Measurements from ENCODE around the gene TUBGCP2. TPM values are rescaled to one million over a fixed set of nuclear protein-coding genes. Genes with fewer than 3 reads are reported as not detected.
A peak's percentile ranks its signal among the peaks of the same experiment; 100 is the strongest.

Gene TUBGCP2
- total RNA-seq, 1 experiment from 2014 or later, result 75.1 TPM

DNA sequence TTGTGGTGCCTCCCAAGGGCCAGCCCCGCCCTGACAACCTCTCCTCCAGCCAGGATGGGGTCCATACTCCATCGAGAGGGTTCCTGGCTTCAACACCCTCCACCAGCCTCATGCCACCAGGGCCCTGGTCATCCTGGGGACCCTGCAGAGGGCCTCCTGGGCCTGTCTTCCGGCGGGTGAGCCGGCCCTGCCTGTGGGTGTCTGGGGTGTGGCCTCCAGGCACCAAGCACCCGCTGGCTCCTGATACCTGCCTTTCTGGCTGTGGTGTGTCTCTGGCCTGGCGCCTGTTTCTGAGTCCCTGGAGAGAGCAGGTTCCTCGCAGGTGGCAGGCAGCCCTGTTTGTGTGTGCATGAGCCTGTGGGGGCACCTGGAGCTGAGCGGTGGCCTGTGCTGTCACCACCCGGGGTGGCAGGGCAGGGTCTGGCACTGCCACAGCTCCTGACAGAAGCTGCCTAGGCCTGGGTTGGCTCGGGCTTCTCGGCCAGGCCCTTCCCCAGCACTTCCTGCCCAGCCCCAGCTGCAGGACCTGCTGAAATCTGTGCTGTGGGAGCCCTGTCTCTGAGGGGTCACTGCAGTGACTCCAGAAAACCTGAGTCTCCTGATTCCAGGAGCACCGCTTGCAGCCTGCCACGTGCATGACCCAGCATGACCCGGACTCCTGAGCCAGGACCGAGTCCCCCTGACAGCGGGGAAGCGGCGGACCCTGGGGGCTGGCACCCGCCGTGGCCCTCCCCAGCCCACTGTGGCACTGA lies 50.4 kb downstream of the TUBGCP2 start:
- Histone ChIP-seq H3K4me1 (ENCODE audit: insufficient read depth, low read length, poor library complexity, severe bottlenecking) (peaks cover 19% of the 10 kb centered on the region), H3K4me3 (ENCODE audit: low read depth, low read length, poor library complexity, severe bottlenecking) (no peak overlapping the region), H3K9me3 (ENCODE audit: low read depth, low read length, poor library complexity, severe bottlenecking) (no peaks in the 10 kb centered on the region), H3K27ac (ENCODE audit: low read depth, low read length, poor library complexity, severe bottlenecking) (no peak overlapping the region), H3K36me3 (ENCODE audit: insufficient read depth, low read length, poor library complexity, severe bottlenecking) (no peaks in the 10 kb centered on the region), H3K27me3 (replicated peaks; ENCODE audit: insufficient read depth, low read depth, low read length, poor library complexity) (no peaks in the 10 kb centered on the region)
- no TSS peak for BruUV-seq (replicated peaks)
- intact Hi-C loops (cut with micrococcal nuclease; ENCODE audit: unreplicated experiment), result no loop called here
- no peak for DNase-seq (ENCODE audit: low spot score)
- CTCF ChIA-PET, result no interaction called here
- TF ChIP-seq EZH2 (IDR thresholded peaks at IDR 0.05; ENCODE audit: borderline replicate concordance, low read depth, low read length, poor library complexity, severe bottlenecking), result no peak
- TF ChIP-seq, protein P1, sequence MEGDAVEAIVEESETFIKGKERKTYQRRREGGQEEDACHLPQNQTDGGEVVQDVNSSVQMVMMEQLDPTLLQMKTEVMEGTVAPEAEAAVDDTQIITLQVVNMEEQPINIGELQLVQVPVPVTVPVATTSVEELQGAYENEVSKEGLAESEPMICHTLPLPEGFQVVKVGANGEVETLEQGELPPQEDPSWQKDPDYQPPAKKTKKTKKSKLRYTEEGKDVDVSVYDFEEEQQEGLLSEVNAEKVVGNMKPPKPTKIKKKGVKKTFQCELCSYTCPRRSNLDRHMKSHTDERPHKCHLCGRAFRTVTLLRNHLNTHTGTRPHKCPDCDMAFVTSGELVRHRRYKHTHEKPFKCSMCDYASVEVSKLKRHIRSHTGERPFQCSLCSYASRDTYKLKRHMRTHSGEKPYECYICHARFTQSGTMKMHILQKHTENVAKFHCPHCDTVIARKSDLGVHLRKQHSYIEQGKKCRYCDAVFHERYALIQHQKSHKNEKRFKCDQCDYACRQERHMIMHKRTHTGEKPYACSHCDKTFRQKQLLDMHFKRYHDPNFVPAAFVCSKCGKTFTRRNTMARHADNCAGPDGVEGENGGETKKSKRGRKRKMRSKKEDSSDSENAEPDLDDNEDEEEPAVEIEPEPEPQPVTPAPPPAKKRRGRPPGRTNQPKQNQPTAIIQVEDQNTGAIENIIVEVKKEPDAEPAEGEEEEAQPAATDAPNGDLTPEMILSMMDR (conservative IDR thresholded peaks at IDR 0.05; ENCODE audit: low read depth, low read length), result no peak
- POLR2A ChIA-PET (ENCODE audit: low non-redundant PET), result no interaction called here

DNA sequence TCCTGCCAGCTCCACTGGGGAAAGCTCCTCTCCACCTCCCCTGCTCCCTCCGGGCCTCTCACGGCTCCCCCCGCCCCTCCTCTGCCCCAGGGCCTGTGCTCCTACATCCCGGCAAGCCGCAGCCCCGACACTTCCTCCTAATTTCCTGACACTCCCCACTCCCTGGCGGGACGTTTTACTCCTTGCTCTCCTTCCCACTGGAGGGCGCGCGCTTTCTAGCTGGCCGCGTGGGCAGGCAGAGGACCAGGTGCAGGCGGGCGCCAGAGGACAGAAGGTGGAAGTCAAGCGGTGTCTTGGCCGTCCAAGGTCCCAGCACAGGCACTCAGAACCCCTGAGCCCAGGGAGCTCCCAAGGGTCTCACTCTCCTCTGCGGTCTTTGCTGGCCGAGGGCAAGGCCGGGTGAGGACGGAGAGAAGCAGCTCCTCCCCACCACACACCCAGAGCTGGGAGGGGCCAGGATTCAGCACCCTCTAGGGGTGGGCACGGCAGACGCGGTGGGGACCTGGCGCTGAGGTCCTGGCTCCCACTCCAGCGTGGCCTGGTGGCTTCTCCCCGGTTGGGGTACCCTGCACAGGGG lies 51.1 kb downstream of the TUBGCP2 start:
- POLR2A ChIA-PET (ENCODE audit: low non-redundant PET), result no interaction called here
- Histone ChIP-seq H3K9me3 (ENCODE audit: low read depth, low read length, poor library complexity, severe bottlenecking) (no peaks in the 10 kb centered on the region), H3K36me3 (ENCODE audit: insufficient read depth, low read length, poor library complexity, severe bottlenecking) (no peaks in the 10 kb centered on the region), H3K4me1 (ENCODE audit: insufficient read depth, low read length, poor library complexity, severe bottlenecking) (peaks cover 19% of the 10 kb centered on the region), H3K4me3 (ENCODE audit: low read depth, low read length, poor library complexity, severe bottlenecking) (no peak overlapping the region), H3K27me3 (replicated peaks; ENCODE audit: insufficient read depth, low read depth, low read length, poor library complexity) (no peaks in the 10 kb centered on the region), H3K27ac (ENCODE audit: low read depth, low read length, poor library complexity, severe bottlenecking) (no peak overlapping the region)
- CTCF ChIA-PET, result interaction anchor here (0.6 kb wide), 1 partner anchor 45 kb away, joined by 3 read pairs; no protein-coding TSS in a partner anchor
- no TSS peak for BruUV-seq (replicated peaks)
- TF ChIP-seq, protein P1 (conservative IDR thresholded peaks at IDR 0.05; ENCODE audit: low read depth, low read length), result peak; percentile 50
- no peak for TF ChIP-seq EZH2 (IDR thresholded peaks at IDR 0.05; ENCODE audit: borderline replicate concordance, low read depth, low read length, poor library complexity, severe bottlenecking)
- peak; percentile 40 for DNase-seq (ENCODE audit: low spot score)
- intact Hi-C loops (cut with micrococcal nuclease; ENCODE audit: unreplicated experiment), result no loop called here

DNA sequence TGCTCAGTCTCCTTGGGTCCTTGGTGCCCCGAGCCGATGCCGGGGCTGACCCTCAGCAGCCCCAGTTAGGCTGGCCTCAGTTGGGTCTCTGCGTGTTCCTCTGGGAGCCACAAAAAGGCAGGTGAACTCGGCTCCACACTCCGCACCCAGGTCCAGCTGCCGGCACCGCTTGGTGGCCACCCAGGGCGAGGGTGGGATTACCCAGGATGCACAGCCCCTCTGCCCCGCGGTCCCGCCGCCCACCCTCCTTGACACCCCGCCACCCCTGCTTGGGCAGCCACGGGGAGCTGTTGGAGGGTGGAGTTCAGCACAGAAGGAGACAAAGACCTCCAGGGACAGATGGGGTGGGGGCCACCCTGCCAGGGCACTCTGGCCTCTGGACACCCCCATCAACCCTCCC lies 53.3 kb downstream of the TUBGCP2 start:
- ChIA-PET POLR2A (ENCODE audit: low non-redundant PET) (no interaction called here), CTCF (no interaction called here)
- H3K4me1 ChIP-seq (ENCODE audit: insufficient read depth, low read length, poor library complexity, severe bottlenecking), result peaks cover 12% of the 10 kb centered on the region
- no peak for DNase-seq (ENCODE audit: low spot score)
- intact Hi-C loops (cut with micrococcal nuclease; ENCODE audit: unreplicated experiment), result no loop called here
- TF ChIP-seq EZH2 (IDR thresholded peaks at IDR 0.05; ENCODE audit: borderline replicate concordance, low read depth, low read length, poor library complexity, severe bottlenecking), result no peak
- TF ChIP-seq, protein P1 (conservative IDR thresholded peaks at IDR 0.05; ENCODE audit: low read depth, low read length), result no peak
- H3K9me3 ChIP-seq (ENCODE audit: low read depth, low read length, poor library complexity, severe bottlenecking), result no peaks in the 10 kb centered on the region
- no peak overlapping the region for H3K27ac ChIP-seq (ENCODE audit: low read depth, low read length, poor library complexity, severe bottlenecking)
- no peaks in the 10 kb centered on the region for H3K36me3 ChIP-seq (ENCODE audit: insufficient read depth, low read length, poor library complexity, severe bottlenecking)
- H3K27me3 ChIP-seq (replicated peaks; ENCODE audit: insufficient read depth, low read depth, low read length, poor library complexity), result peaks cover 1% of the 10 kb centered on the region
- no peak overlapping the region for H3K4me3 ChIP-seq (ENCODE audit: low read depth, low read length, poor library complexity, severe bottlenecking)
- no TSS peak for BruUV-seq (replicated peaks)

Data from A673 (cell line).